ENCODE results near the gene TRIM2. TPM values are rescaled to one million over a fixed set of nuclear protein-coding genes. Genes with fewer than 3 reads are reported as not detected.

TRIM2 gene
- total RNA-seq, 1 experiment from 2014 or later: 18.9 TPM

DNA sequence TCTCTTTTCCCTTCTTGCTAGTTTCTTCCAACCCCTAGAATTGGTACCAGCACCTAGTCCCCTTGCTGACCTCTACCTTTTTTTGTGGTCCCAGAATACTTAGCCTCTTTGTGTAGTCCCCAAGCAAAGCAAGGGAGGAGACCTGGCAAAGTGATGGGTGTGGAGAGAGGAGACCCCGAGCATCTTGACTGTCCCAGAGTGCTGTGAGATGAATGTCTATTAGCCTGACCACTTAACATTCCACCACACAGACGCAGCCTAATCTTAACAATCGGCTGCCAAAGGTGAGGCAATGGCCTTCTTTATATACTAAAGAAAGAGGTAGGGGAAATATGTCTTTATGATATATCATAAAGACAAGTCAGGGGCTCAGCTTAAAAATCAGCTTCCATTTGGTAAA, 55.9 kb downstream of the TRIM2 start:
- POLR2A ChIA-PET (ENCODE audit: unreplicated experiment): interaction anchor here (0.6 kb wide), 1 partner anchor 21 kb away, joined by 3 read pairs; no protein-coding TSS in a partner anchor
- Histone ChIP-seq H3K36me3 (ENCODE audit: low read depth, low read length) (no peaks in the 10 kb centered on the region; the same call in 1 of the 2 replicates), H3K79me2 (ENCODE audit: low read length) (no peaks in the 10 kb centered on the region), H4K20me1 (ENCODE audit: low read length) (no peaks in the 10 kb centered on the region), H3K27ac (ENCODE audit: low read length) (no peak overlapping the region), H3K4me3 (ENCODE audit: low read length) (no peak overlapping the region), H3K4me2 (ENCODE audit: low read length) (no peak overlapping the region), H3F3A (ENCODE audit: low read length, unreplicated experiment) (no peaks in the 10 kb centered on the region), H3K9me3 (ENCODE audit: low read length) (no peaks in the 10 kb centered on the region), H3K9ac (ENCODE audit: low read length) (no peak overlapping the region), H3K4me1 (ENCODE audit: insufficient read depth, low read length) (no peaks in the 10 kb centered on the region), H3K9me2 (replicated peaks; ENCODE audit: low read length) (no peaks in the 10 kb centered on the region), H2AFZ (ENCODE audit: low read length) (no peak overlapping the region), H3K27me3 (ENCODE audit: low read length) (no peaks in the 10 kb centered on the region)
- intact Hi-C loops (cut with micrococcal nuclease): no loop called here
- TF ChIP-seq EZH2phosphoT487 (IDR thresholded peaks at IDR 0.05; ENCODE audit: borderline replicate concordance, low read length): no peak
- no peak for TF ChIP-seq EZH2 (IDR thresholded peaks at IDR 0.05; ENCODE audit: low read length, unreplicated experiment)
- TF ChIP-seq, protein P1, sequence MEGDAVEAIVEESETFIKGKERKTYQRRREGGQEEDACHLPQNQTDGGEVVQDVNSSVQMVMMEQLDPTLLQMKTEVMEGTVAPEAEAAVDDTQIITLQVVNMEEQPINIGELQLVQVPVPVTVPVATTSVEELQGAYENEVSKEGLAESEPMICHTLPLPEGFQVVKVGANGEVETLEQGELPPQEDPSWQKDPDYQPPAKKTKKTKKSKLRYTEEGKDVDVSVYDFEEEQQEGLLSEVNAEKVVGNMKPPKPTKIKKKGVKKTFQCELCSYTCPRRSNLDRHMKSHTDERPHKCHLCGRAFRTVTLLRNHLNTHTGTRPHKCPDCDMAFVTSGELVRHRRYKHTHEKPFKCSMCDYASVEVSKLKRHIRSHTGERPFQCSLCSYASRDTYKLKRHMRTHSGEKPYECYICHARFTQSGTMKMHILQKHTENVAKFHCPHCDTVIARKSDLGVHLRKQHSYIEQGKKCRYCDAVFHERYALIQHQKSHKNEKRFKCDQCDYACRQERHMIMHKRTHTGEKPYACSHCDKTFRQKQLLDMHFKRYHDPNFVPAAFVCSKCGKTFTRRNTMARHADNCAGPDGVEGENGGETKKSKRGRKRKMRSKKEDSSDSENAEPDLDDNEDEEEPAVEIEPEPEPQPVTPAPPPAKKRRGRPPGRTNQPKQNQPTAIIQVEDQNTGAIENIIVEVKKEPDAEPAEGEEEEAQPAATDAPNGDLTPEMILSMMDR (conservative IDR thresholded peaks at IDR 0.05; ENCODE audit: low read depth, low read length): no peak
- BruUV-seq (replicated peaks): no TSS peak
- DNase-seq (no peak), ATAC-seq (no peak)
- CTCF ChIA-PET: no interaction called here

DNA sequence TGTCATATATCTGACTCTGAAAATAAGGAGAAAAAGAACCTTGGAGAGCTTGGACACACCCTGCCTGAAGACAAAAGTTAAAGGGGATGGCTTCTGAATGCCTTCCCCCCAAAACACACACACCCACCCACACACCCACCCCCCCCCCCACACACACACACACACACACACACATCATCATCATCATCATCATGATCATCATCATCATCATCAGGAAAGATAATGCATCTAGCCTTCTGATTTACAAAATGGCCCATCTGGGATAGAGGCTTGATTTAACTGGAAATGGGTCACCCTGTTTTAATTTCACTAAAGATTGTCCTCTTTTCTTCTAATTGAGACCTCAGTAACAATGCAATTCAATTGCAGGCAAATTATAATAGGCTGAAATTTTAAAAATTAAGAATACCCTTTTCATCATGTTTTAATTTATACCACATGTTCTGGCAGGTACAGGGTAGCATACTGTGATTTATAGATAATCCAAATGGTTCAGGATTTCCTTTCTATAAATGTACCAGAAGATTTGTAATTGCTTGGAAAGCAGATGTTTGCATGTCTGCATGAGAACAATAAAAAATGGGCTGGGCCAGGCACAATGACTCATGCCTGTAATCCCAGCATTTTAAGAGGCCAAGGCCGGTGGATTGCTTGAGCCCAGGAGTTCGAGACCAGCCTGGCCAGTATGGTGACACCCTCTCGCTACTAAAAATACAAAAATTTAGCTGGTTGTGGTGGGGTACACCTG, 56.5 kb downstream of the TRIM2 start:
- Histone ChIP-seq H3K4me2 (ENCODE audit: low read length) (no peak overlapping the region), H3F3A (ENCODE audit: low read length, unreplicated experiment) (no peaks in the 10 kb centered on the region), H3K27me3 (ENCODE audit: low read length) (no peaks in the 10 kb centered on the region), H3K9me3 (ENCODE audit: low read length) (no peaks in the 10 kb centered on the region), H3K36me3 (ENCODE audit: low read depth, low read length) (no peaks in the 10 kb centered on the region; the same call in 1 of the 2 replicates), H3K9ac (ENCODE audit: low read length) (no peak overlapping the region), H3K27ac (ENCODE audit: low read length) (no peak overlapping the region), H2AFZ (ENCODE audit: low read length) (no peak overlapping the region), H3K4me1 (ENCODE audit: insufficient read depth, low read length) (no peaks in the 10 kb centered on the region), H3K4me3 (ENCODE audit: low read length) (no peak overlapping the region), H3K9me2 (replicated peaks; ENCODE audit: low read length) (no peaks in the 10 kb centered on the region), H4K20me1 (ENCODE audit: low read length) (no peaks in the 10 kb centered on the region), H3K79me2 (ENCODE audit: low read length) (no peaks in the 10 kb centered on the region)
- CTCF ChIA-PET: no interaction called here
- no peak for ATAC-seq
- intact Hi-C loops (cut with micrococcal nuclease): no loop called here
- POLR2A ChIA-PET (ENCODE audit: unreplicated experiment): no interaction called here
- TF ChIP-seq, protein P1 (conservative IDR thresholded peaks at IDR 0.05; ENCODE audit: low read depth, low read length): no peak
- no peak for TF ChIP-seq EZH2 (IDR thresholded peaks at IDR 0.05; ENCODE audit: low read length, unreplicated experiment)
- no peak for TF ChIP-seq EZH2phosphoT487 (IDR thresholded peaks at IDR 0.05; ENCODE audit: borderline replicate concordance, low read length)
- no peak for DNase-seq
- no TSS peak for BruUV-seq (replicated peaks)

DNA sequence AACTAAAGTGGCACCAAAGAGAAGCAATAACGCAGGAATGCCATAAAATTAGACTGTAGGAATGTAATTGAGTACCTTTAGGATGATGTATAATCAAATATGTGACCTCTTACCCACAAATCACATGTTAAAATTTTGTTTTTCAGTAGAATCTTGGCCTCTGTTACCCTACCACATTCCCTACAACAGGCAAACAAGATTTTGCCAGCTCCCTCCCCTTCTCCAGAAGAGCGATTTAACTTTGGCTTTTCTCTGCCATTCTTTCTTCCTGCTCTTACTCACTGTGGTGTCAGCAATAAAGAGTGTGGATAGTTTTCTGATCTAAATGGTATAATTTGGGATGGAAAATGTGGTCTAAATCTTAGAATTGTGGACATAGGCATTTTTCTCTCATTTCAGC, 57.2 kb downstream of the TRIM2 start:
- no peak for DNase-seq

More for the DNA sequence above, 57.2 kb downstream of the TRIM2 start:
- Histone ChIP-seq H3K9ac (ENCODE audit: low read length) (no peak overlapping the region), H3K36me3 (ENCODE audit: low read depth, low read length) (no peaks in the 10 kb centered on the region; the same call in 1 of the 2 replicates), H3K27ac (ENCODE audit: low read length) (no peak overlapping the region), H3K4me3 (ENCODE audit: low read length) (no peak overlapping the region), H3K9me3 (ENCODE audit: low read length) (no peaks in the 10 kb centered on the region), H3K4me2 (ENCODE audit: low read length) (no peak overlapping the region), H3K27me3 (ENCODE audit: low read length) (no peaks in the 10 kb centered on the region), H3K79me2 (ENCODE audit: low read length) (no peaks in the 10 kb centered on the region), H4K20me1 (ENCODE audit: low read length) (no peaks in the 10 kb centered on the region), H3K4me1 (ENCODE audit: insufficient read depth, low read length) (no peaks in the 10 kb centered on the region), H3K9me2 (replicated peaks; ENCODE audit: low read length) (no peaks in the 10 kb centered on the region), H2AFZ (ENCODE audit: low read length) (no peak overlapping the region), H3F3A (ENCODE audit: low read length, unreplicated experiment) (no peaks in the 10 kb centered on the region)
- intact Hi-C loops (cut with micrococcal nuclease): no loop called here
- BruUV-seq (replicated peaks): no TSS peak
- no peak for TF ChIP-seq EZH2phosphoT487 (IDR thresholded peaks at IDR 0.05; ENCODE audit: borderline replicate concordance, low read length)
- no peak for TF ChIP-seq EZH2 (IDR thresholded peaks at IDR 0.05; ENCODE audit: low read length, unreplicated experiment)
- TF ChIP-seq, protein P1 (conservative IDR thresholded peaks at IDR 0.05; ENCODE audit: low read depth, low read length): no peak
- CTCF ChIA-PET: no interaction called here
- POLR2A ChIA-PET (ENCODE audit: unreplicated experiment): no interaction called here
- no peak for ATAC-seq

All from PC-3 (cell line).